Measurements from ENCODE around the gene SLC41A3.

- TF ChIP-seq, protein P1, sequence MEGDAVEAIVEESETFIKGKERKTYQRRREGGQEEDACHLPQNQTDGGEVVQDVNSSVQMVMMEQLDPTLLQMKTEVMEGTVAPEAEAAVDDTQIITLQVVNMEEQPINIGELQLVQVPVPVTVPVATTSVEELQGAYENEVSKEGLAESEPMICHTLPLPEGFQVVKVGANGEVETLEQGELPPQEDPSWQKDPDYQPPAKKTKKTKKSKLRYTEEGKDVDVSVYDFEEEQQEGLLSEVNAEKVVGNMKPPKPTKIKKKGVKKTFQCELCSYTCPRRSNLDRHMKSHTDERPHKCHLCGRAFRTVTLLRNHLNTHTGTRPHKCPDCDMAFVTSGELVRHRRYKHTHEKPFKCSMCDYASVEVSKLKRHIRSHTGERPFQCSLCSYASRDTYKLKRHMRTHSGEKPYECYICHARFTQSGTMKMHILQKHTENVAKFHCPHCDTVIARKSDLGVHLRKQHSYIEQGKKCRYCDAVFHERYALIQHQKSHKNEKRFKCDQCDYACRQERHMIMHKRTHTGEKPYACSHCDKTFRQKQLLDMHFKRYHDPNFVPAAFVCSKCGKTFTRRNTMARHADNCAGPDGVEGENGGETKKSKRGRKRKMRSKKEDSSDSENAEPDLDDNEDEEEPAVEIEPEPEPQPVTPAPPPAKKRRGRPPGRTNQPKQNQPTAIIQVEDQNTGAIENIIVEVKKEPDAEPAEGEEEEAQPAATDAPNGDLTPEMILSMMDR (IDR thresholded peaks at IDR 0.05): no peak
- TF ChIP-seq POLR2AphosphoS5 (IDR thresholded peaks at IDR 0.05): no peak
- TF ChIP-seq POLR2A (IDR thresholded peaks at IDR 0.05): no peak
Measured at GRCh38 chr3:126100269-126100633, 16.3 kb upstream of the SLC41A3 start.
